BLaER1 treated with 17β-estradiol and CSF1 and Interleukin-3, amounts not matched to agents 10 nM and 100 nM (cell line): ENCODE results near the gene LYPD4.

Experiments
- H3K27ac ChIP-seq, 11 experiments: shearing (Covaris generic); formaldehyde crosslinking; 2 replicates each; pipeline ENCODE4 v1.8.1; 2022
- H3K27me3 ChIP-seq, 11 experiments: shearing (Covaris generic); formaldehyde crosslinking; 2 replicates each; pipeline ENCODE4 v1.8.1; 2022
- H3K36me3 ChIP-seq, 11 experiments: shearing (Covaris generic); formaldehyde crosslinking; 2 replicates each; pipeline ENCODE4 v1.8.1; 2022
- H3K4me1 ChIP-seq, 10 experiments: shearing (Covaris generic); formaldehyde crosslinking; 2 replicates each; pipeline ENCODE4 v1.8.1; 2022
- H3K4me2 ChIP-seq, 11 experiments: shearing (Covaris generic); formaldehyde crosslinking; 2 replicates each; pipeline ENCODE4 v1.8.1; 2022
- H3K4me3 ChIP-seq, 10 experiments: shearing (Covaris generic); formaldehyde crosslinking; 2 replicates each; pipeline ENCODE4 v1.8.1; 2022
- H3K9ac ChIP-seq, 11 experiments: shearing (Covaris generic); formaldehyde crosslinking; 2 replicates each; pipeline ENCODE4 v1.8.1; 2022
- H3K9me3 ChIP-seq, 11 experiments: shearing (Covaris generic); formaldehyde crosslinking; replicated peaks in 1 of 11; 2 replicates each; pipeline ENCODE4 v1.8.1; 2022
- H4K20me1 ChIP-seq, 11 experiments: shearing (Covaris generic); formaldehyde crosslinking; 2 replicates each; pipeline ENCODE4 v1.8.1; 2022
- Cebpa-rat ChIP-seq, 11 experiments: shearing (Covaris generic); IDR thresholded peaks; 2 replicates each; pipeline ENCODE4 v1.8.1; 2022

The LYPD4 gene

DNA sequence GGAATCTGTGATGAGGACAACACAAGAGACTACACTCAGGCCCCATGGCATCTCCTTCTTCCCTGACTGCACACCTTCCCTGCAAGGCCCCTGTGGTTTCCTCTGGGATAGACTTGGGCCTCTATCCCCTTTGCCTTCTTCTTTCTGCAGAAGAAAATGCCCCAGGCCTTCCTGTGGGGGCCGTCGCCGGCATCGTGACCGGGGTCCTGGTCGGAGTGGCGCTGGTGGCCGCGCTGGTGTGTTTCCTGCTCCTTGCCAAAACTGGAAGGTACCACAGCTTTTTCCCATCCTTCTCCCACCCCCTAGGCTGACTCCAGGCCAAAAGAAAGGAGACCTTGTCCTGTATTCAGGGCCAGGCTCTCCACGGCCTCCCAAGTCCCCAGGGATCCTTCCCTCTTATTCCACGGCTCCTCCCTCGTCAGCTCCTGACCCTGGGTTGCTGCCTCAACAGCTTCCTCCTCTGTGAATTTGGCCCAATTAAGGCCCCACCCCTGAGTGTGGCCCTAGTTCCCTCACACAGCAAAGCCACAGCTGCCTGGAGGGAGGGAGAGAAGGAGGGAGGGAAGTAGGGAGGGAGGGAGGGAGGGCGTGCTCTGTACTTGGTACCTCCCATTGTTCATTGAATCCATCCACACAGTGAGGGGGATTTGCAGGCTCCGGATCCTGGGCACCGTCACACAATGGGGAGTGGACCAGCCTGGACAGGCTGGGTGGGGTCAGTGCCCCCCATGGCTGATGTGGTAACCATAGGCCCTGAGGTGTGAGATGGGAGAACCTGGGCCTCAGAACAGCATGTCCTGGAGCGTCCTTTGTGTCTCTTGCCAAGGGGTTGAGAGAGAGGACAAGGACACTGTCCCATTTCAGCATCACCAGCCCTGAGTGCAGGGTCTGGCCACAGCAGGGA is 35.6 kb downstream of the LYPD4 start:
- Histone ChIP-seq H4K20me1 (no peaks in the 10 kb centered on the region), H3K36me3 (no peaks in the 10 kb centered on the region), H3K4me2 (peak overlapping the region; percentile 83 to 99 (median 97)), H3K9ac (peak overlapping the region in 7 of 11 experiments; percentile 67 to 81 (median 77); a peak in 13 of 22 replicates), H3K4me1 (peaks cover 57 to 91% (median 76%) of the 10 kb centered on the region in 10 experiments), H3K27ac (peak overlapping the region; percentile 69 to 92 (median 90)), H3K27me3 (no peaks in the 10 kb centered on the region), H3K4me3 (0 out of 20 replicates have a peak overlapping the region, but pooled peaks of 1 of the 10 experiments have one; percentile 22), H3K9me3 (no peaks in the 10 kb centered on the region)
- TF ChIP-seq Cebpa-rat (IDR thresholded peaks at IDR 0.05), result no peak

DNA sequence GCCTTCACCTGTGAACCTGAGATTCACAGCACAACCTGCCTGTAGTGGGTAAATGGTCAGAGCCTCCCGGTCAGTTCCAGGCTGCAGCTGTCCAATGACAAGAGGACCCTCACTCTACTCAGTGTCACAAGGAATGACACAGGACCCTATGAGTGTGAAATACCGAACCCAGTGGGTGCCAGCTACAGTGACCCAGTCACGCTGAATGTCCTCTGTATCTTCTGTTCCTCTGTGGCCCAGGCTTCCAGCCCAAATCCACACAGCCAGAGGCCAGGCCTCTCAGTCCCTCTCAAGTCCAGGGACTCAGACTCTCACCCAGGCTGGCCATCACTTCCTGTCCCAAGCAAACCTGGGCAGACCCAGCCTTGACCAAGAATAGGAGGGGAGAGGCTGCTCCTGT is 37.3 kb downstream of the LYPD4 start:
- Histone ChIP-seq H3K27ac (peak overlapping the region in 4 of 11 experiments; percentile 6 to 72 (median 30); a peak in 5 of 22 replicates), H3K27me3 (no peaks in the 10 kb centered on the region), H3K4me1 (peaks cover 57 to 97% (median 83%) of the 10 kb centered on the region in 10 experiments), H3K4me3 (no peak overlapping the region), H4K20me1 (no peaks in the 10 kb centered on the region), H3K9ac (no peak overlapping the region), H3K36me3 (no peaks in the 10 kb centered on the region), H3K9me3 (no peaks in the 10 kb centered on the region), H3K4me2 (peak overlapping the region in 5 of 11 experiments; percentile 89 to 98 (median 95); a peak in 10 of 22 replicates)
- no peak for TF ChIP-seq Cebpa-rat (IDR thresholded peaks at IDR 0.05)

DNA sequence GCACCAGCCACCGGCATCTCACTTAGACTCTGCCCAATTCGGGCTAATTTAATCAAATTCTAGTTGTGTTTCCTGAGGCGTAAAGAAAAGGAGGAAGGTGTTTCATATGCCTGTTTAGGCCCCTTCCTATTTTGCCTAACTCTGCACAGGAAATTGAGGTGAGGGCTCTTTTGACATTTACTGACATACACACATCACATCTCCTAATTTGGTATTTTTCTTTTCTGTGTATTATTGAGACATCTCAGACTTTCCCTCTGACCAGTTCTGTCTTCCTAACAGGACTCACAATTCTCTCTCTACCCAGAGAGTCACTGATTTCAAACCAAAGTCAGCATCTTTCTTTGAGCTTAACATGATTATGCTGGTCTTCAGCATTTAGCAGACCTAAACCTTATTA is 40.1 kb downstream of the LYPD4 start:
- peaks cover 0 to 5% (median 0%) of the 10 kb centered on the region in 11 experiments; a peak in 2 of 22 replicates for H3K36me3 ChIP-seq
- 0 out of 22 replicates have a peak overlapping the region, but pooled peaks of 2 of the 11 experiments have one; percentile 13 to 15 for H3K27ac ChIP-seq
- no peak overlapping the region for H3K9ac ChIP-seq
- H3K4me1 ChIP-seq, result peaks cover 55 to 94% (median 82%) of the 10 kb centered on the region in 10 experiments
- peak overlapping the region; percentile 21 to 83 (median 60); a peak in 18 of 22 replicates for H3K4me2 ChIP-seq
- H3K27me3 ChIP-seq, result no peaks in the 10 kb centered on the region
- no peak for TF ChIP-seq Cebpa-rat (IDR thresholded peaks at IDR 0.05)
- H4K20me1 ChIP-seq, result no peaks in the 10 kb centered on the region
- H3K4me3 ChIP-seq, result no peak overlapping the region
- peaks cover 10 to 22% (median 16%) of the 10 kb centered on the region in 11 experiments; a peak in 20 of 22 replicates for H3K9me3 ChIP-seq

DNA sequence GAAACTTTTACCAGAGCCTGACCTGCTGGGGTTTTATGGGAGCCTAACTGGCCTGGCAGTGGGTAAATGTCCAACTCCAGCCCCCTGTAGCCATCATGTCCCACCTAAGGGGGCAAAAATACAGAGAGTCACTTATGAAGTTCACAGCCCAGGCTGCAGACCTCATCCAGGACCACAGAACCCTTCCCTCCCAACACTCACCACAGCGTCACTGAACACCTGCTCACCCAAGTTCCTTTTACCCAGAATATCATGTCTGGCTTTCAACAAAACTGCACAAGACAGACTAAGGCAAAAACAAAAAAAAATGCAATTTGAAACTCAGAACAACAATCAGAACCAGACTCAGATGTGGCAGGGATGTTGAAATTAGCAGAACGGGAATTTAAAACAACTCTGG is 41.7 kb downstream of the LYPD4 start:
- H4K20me1 ChIP-seq, result no peaks in the 10 kb centered on the region
- H3K4me1 ChIP-seq, result peaks cover 53 to 94% (median 81%) of the 10 kb centered on the region in 10 experiments
- peak overlapping the region in 9 of 11 experiments; percentile 14 to 64 (median 44); a peak in 12 of 22 replicates for H3K9ac ChIP-seq
- H3K27me3 ChIP-seq, result no peaks in the 10 kb centered on the region
- H3K36me3 ChIP-seq, result peaks cover 0 to 5% (median 0%) of the 10 kb centered on the region in 11 experiments; a peak in 2 of 22 replicates
- H3K9me3 ChIP-seq, result peaks cover 10 to 22% (median 16%) of the 10 kb centered on the region in 11 experiments; a peak in 20 of 22 replicates
- TF ChIP-seq Cebpa-rat (IDR thresholded peaks at IDR 0.05), result no peak
- H3K4me2 ChIP-seq, result peak overlapping the region; percentile 69 to 85 (median 77)
- peak overlapping the region; percentile 52 to 85 (median 76) for H3K27ac ChIP-seq
- H3K4me3 ChIP-seq, result no peak overlapping the region; a peak in 1 of 20 replicates

DNA sequence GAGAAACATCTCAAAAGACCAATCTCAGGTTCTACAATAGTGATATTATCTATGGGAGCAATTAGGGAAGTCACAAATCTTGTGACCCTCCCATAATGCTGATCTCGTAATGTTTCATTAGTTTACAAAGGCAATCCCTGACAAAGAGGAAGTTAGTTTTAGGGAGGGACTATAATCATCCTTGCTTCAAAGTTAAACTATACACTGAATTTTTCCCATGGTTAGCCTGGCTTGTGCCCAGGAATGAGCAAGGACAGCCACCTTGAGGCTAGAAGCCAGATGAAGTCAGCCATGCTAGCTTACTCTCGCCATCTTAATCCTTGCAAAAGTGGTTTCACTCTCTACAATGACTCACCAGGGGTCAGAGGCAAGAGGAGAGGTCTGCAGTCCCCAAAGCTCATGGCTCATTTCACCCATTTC is 42.7 kb downstream of the LYPD4 start:
- no peaks in the 10 kb centered on the region for H3K27me3 ChIP-seq
- H4K20me1 ChIP-seq, result no peaks in the 10 kb centered on the region
- peak overlapping the region; percentile 69 to 85 (median 77) for H3K4me2 ChIP-seq
- H3K36me3 ChIP-seq, result peaks cover 0 to 5% (median 0%) of the 10 kb centered on the region in 11 experiments; a peak in 2 of 22 replicates
- peaks cover 10 to 22% (median 16%) of the 10 kb centered on the region in 11 experiments; a peak in 20 of 22 replicates for H3K9me3 ChIP-seq
- peak overlapping the region; percentile 52 to 85 (median 76) for H3K27ac ChIP-seq
- peak overlapping the region in 10 of 11 experiments; percentile 14 to 64 (median 52); a peak in 14 of 22 replicates for H3K9ac ChIP-seq
- peaks cover 53 to 94% (median 83%) of the 10 kb centered on the region in 10 experiments for H3K4me1 ChIP-seq
- peak overlapping the region in 2 of 10 experiments; percentile 13 to 18; a peak in 4 of 20 replicates for H3K4me3 ChIP-seq
- no peak for TF ChIP-seq Cebpa-rat (IDR thresholded peaks at IDR 0.05)

DNA sequence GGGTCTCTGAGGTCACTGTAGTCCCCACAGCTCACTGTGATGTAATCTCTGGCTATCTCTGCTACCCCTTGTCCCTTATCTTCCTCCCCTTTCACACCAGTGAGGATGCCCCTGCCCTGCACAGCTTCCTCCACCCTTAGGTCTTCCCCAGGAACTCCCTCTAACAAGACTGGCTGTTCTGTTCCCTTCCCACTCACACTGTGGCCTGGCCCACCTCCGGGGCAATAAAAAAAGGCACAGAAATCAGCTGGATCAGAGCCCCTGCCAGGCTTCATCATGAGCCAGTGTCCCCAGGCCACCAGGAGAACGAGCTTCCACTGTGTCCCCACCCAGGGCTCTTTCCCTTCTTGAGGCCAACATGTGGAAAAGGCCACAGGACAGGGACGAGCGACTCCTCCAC is 43.5 kb downstream of the LYPD4 start:
- Histone ChIP-seq H4K20me1 (no peaks in the 10 kb centered on the region), H3K27ac (peak overlapping the region; percentile 52 to 85 (median 75)), H3K4me2 (peak overlapping the region; percentile 68 to 85 (median 76)), H3K9ac (peak overlapping the region in 9 of 11 experiments; percentile 2 to 62 (median 30); a peak in 10 of 22 replicates), H3K4me1 (peaks cover 53 to 99% (median 88%) of the 10 kb centered on the region in 10 experiments), H3K36me3 (peaks cover 0 to 5% (median 0%) of the 10 kb centered on the region in 11 experiments; a peak in 2 of 22 replicates), H3K27me3 (no peaks in the 10 kb centered on the region), H3K9me3 (peaks cover 10 to 22% (median 16%) of the 10 kb centered on the region in 11 experiments; a peak in 20 of 22 replicates), H3K4me3 (peak overlapping the region in 7 of 10 experiments; percentile 2 to 43 (median 21); a peak in 7 of 20 replicates)
- TF ChIP-seq Cebpa-rat (IDR thresholded peaks at IDR 0.05), result no peak

DNA sequence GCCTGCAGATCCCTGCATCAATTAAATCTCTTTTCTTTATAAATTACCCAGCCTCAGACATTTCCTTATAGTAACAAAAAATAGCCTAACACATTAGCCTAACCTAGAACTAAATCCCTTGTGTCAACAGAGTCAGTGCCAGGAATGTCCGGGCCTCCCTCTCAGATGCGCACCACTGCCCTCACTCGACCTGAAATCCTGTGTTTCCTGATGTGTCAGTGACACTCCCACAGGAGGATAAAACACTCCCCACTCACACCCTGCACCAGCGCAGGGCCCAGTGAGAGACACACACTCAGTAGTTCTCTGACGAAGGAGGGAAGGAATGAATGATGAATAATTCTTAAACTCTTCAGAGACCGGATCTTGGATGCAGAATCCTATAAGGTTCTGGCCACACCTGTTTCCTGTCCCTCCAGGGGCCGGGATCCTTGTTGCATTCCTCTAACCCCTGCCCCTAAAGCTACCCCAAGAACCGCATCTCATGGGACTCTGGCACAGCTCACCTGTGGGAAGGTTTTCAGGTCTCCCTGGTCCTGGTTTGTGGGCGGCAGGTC is 45.0 kb downstream of the LYPD4 start:
- H4K20me1 ChIP-seq, result no peaks in the 10 kb centered on the region
- H3K27me3 ChIP-seq, result no peaks in the 10 kb centered on the region
- peak overlapping the region in 8 of 11 experiments; percentile 1 to 70 (median 46); a peak in 11 of 22 replicates for H3K27ac ChIP-seq
- peak overlapping the region; percentile 53 to 88 (median 78) for H3K4me2 ChIP-seq
- peaks cover 10 to 22% (median 16%) of the 10 kb centered on the region in 11 experiments; a peak in 20 of 22 replicates for H3K9me3 ChIP-seq
- H3K36me3 ChIP-seq, result peaks cover 0 to 5% (median 0%) of the 10 kb centered on the region in 11 experiments; a peak in 2 of 22 replicates
- peak overlapping the region in 1 of 10 experiments; percentile 10; a peak in 1 of 20 replicates for H3K4me3 ChIP-seq
- peaks cover 53 to 99% (median 93%) of the 10 kb centered on the region in 10 experiments for H3K4me1 ChIP-seq
- TF ChIP-seq Cebpa-rat (IDR thresholded peaks at IDR 0.05), result no peak
- peak overlapping the region in 4 of 11 experiments; percentile 15 to 30 (median 26); a peak in 6 of 22 replicates for H3K9ac ChIP-seq

DNA sequence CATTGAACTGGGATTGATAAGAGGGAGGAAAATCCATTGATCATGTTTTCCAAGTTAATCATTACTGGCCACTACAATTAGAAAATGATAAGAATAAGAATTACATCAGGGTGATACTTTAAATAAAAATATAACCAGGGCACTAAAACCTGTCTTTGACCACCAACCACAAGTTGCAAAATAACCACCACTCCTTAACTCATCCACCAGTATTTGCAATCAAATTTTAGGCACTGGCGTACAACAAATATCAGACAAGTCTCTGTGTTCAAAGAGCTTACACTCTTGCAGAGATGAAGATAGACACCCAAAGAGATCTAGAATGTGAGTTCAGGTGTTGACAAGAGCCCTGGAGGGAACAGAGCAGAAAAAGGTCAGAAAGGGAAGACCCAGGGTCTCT is 47.6 kb downstream of the LYPD4 start:
- H3K4me2 ChIP-seq, result peak overlapping the region; percentile 6 to 88 (median 75); a peak in 20 of 22 replicates
- H3K27ac ChIP-seq, result peak overlapping the region in 9 of 11 experiments; percentile 9 to 66 (median 47); a peak in 13 of 22 replicates
- H3K4me3 ChIP-seq, result no peak overlapping the region
- peak overlapping the region in 3 of 11 experiments; percentile 12 to 44 (median 17); a peak in 5 of 22 replicates for H3K9ac ChIP-seq
- H3K9me3 ChIP-seq, result peaks cover 10 to 22% (median 16%) of the 10 kb centered on the region in 11 experiments; a peak in 20 of 22 replicates
- H4K20me1 ChIP-seq, result no peaks in the 10 kb centered on the region
- H3K36me3 ChIP-seq, result peaks cover 0 to 5% (median 0%) of the 10 kb centered on the region in 11 experiments; a peak in 2 of 22 replicates
- peaks cover 34 to 89% (median 74%) of the 10 kb centered on the region in 10 experiments for H3K4me1 ChIP-seq
- no peak for TF ChIP-seq Cebpa-rat (IDR thresholded peaks at IDR 0.05)
- no peaks in the 10 kb centered on the region for H3K27me3 ChIP-seq
